MM.1S (cell line): ENCODE data around the gene FMN1.

ENCODE experiments used
- DNase-seq: peaks from one replicate; pipeline ENCODE4 v3.0.0-alpha.2; 2015
- H2AFZ ChIP-seq: fragments of 300-600 bp; sonication (generic); 2 replicates; pipeline ENCODE4 v1.6.0; 2016; ENCODE audit warnings: antibody characterized with exemption, low read length
- H3F3A ChIP-seq: fragments of 300-600 bp; sonication (generic); 2 replicates; pipeline ENCODE4 v1.6.1; 2016; ENCODE audit warnings: mild to moderate bottlenecking, antibody characterized with exemption, low read length, moderate library complexity, mixed read lengths; ENCODE audit not compliant: insufficient read depth
- H3K27ac ChIP-seq: fragments of 300-600 bp; sonication (generic); 2 replicates; pipeline ENCODE4 v1.5.1; 2016; ENCODE audit warnings: mild to moderate bottlenecking, low read length
- H3K27me3 ChIP-seq: fragments of 300-600 bp; sonication (generic); replicated peaks from 2 replicates; pipeline ENCODE4 v1.6.0; 2016; ENCODE audit warnings: low read length; ENCODE audit not compliant: insufficient read depth
- H3K36me3 ChIP-seq: fragments of 300-600 bp; sonication (generic); replicated peaks from 2 replicates; pipeline ENCODE4 v1.6.1; 2016; ENCODE audit warnings: mild to moderate bottlenecking, low read length, mixed read lengths; ENCODE audit not compliant: insufficient read depth
- H3K4me1 ChIP-seq: fragments of 300-600 bp; sonication (generic); 2 replicates; pipeline ENCODE4 v1.6.1; 2016; ENCODE audit warnings: low read length, mixed read lengths
- H3K4me2 ChIP-seq: fragments of 300-600 bp; sonication (generic); 2 replicates; pipeline ENCODE4 v1.6.0; 2016; ENCODE audit warnings: low read depth, low read length
- H3K4me3 ChIP-seq: fragments of 300-600 bp; sonication (generic); 2 replicates; pipeline ENCODE4 v1.5.1; 2016; ENCODE audit warnings: low read length, mixed read lengths
- H3K79me2 ChIP-seq: fragments of 300-600 bp; sonication (generic); 2 replicates; pipeline ENCODE4 v1.6.1; 2016; ENCODE audit warnings: mixed run types, low read length, mixed read lengths
- H3K9ac ChIP-seq: fragments of 300-600 bp; sonication (generic); 2 replicates; pipeline ENCODE4 v1.6.1; 2016; ENCODE audit warnings: low read length, mixed read lengths
- H3K9me2 ChIP-seq: fragments of 300-600 bp; sonication (generic); replicated peaks from 2 replicates; pipeline ENCODE4 v1.6.1; 2016; ENCODE audit warnings: mild to moderate bottlenecking, low read length, mixed read lengths; ENCODE audit not compliant: insufficient read depth
- H3K9me3 ChIP-seq: fragments of 300-600 bp; sonication (generic); replicated peaks from 2 replicates; pipeline ENCODE4 v1.6.1; 2016; ENCODE audit warnings: mild to moderate bottlenecking, low read length, mixed read lengths; ENCODE audit not compliant: insufficient read depth
- H4K20me1 ChIP-seq: fragments of 300-600 bp; sonication (generic); 2 replicates; pipeline ENCODE4 v1.6.1; 2016; ENCODE audit warnings: mild to moderate bottlenecking, low read length, moderate library complexity, mixed read lengths; ENCODE audit not compliant: insufficient read depth
- EZH2 ChIP-seq: fragments of 300-600 bp; sonication (generic); optimal IDR thresholded peaks from 2 replicates; pipeline ENCODE3; 2017; ENCODE audit warnings: low read depth, mild to moderate bottlenecking, antibody characterized with exemption, low read length, mixed read lengths
- EZH2phosphoT487 ChIP-seq: fragments of 300-600 bp; sonication (generic); IDR thresholded peaks from 2 replicates; pipeline ENCODE4 v1.6.1; 2018; ENCODE audit warnings: antibody characterized with exemption, low read length
- TF ChIP-seq, protein P1 (sequence below): fragments of 300-600 bp; sonication (generic); IDR thresholded peaks from 2 replicates; pipeline ENCODE4 v1.5.1; 2016; ENCODE audit warnings: antibody characterized with exemption, low read length, mixed read lengths

FMN1 gene

GRCh38 chr15:32908135-32908801 is 286.2 kb downstream of the FMN1 start:
- no peaks in the 10 kb centered on the region for H3K9me3 ChIP-seq
- no peaks in the 10 kb centered on the region for H3K9me2 ChIP-seq
- H3K4me3 ChIP-seq: peak overlapping the region; percentile 8; the same call in 1 of the 2 replicates
- TF ChIP-seq, protein P1, sequence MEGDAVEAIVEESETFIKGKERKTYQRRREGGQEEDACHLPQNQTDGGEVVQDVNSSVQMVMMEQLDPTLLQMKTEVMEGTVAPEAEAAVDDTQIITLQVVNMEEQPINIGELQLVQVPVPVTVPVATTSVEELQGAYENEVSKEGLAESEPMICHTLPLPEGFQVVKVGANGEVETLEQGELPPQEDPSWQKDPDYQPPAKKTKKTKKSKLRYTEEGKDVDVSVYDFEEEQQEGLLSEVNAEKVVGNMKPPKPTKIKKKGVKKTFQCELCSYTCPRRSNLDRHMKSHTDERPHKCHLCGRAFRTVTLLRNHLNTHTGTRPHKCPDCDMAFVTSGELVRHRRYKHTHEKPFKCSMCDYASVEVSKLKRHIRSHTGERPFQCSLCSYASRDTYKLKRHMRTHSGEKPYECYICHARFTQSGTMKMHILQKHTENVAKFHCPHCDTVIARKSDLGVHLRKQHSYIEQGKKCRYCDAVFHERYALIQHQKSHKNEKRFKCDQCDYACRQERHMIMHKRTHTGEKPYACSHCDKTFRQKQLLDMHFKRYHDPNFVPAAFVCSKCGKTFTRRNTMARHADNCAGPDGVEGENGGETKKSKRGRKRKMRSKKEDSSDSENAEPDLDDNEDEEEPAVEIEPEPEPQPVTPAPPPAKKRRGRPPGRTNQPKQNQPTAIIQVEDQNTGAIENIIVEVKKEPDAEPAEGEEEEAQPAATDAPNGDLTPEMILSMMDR: no peak
- H3K36me3 ChIP-seq: no peaks in the 10 kb centered on the region
- peak; percentile 63 for DNase-seq
- H4K20me1 ChIP-seq: no peaks in the 10 kb centered on the region
- no peak overlapping the region for H2AFZ ChIP-seq
- H3K4me2 ChIP-seq: peak overlapping the region; percentile 50; the same call in 1 of the 2 replicates
- peak overlapping the region; percentile 59; the same call in 1 of the 2 replicates for H3K27ac ChIP-seq
- H3K79me2 ChIP-seq: 0 out of 2 replicates have a peak, but pooled peaks cover 5% of the 10 kb centered on the region
- peaks cover 30% of the 10 kb centered on the region for H3K4me1 ChIP-seq
- H3K9ac ChIP-seq: peak overlapping the region; percentile 10; the same call in 1 of the 2 replicates
- peaks cover 11% of the 10 kb centered on the region; the same call in 1 of the 2 replicates for H3F3A ChIP-seq
- H3K27me3 ChIP-seq: no peaks in the 10 kb centered on the region

- Histone ChIP-seq H3K9ac (no peak overlapping the region), H4K20me1 (no peaks in the 10 kb centered on the region), H3K27me3 (no peaks in the 10 kb centered on the region), H3K27ac (no peak overlapping the region), H3K4me3 (no peak overlapping the region), H3K36me3 (0 out of 2 replicates have a peak, but pooled peaks cover 3% of the 10 kb centered on the region), H2AFZ (no peak overlapping the region), H3K9me3 (no peaks in the 10 kb centered on the region), H3K9me2 (no peaks in the 10 kb centered on the region), H3K79me2 (0 out of 2 replicates have a peak, but pooled peaks cover 5% of the 10 kb centered on the region), H3F3A (peaks cover 11% of the 10 kb centered on the region; the same call in 1 of the 2 replicates), H3K4me1 (peaks cover 25% of the 10 kb centered on the region), H3K4me2 (no peak overlapping the region)
- no peak for DNase-seq
- TF ChIP-seq EZH2 (no peak), EZH2phosphoT487 (no peak)
- TF ChIP-seq, protein P1: no peak
Observed at GRCh38 chr15:32905481-32905880, 289.0 kb downstream of the FMN1 start.

DNA sequence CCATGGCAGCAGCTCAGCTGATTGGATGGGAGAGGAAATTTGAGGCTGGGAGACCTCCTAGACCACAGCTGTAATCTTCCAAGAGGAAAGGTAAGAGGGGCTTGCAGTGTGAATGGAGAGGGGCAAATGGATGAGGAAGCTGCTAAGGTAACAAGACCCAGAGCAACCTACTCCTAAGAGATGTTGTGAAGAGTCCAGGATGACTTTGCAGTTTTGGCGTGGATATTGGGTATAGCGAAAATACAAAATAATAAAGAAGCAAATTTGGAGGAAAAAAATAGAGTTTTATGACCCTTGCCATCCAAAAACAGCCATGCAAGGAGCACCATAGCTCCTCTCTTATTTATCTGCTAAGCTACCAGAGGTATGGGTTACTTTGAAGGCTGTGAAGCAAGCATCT is 290.1 kb downstream of the FMN1 start:
- no peak for DNase-seq
- TF ChIP-seq EZH2phosphoT487 (no peak), EZH2 (no peak)
- TF ChIP-seq, protein P1: no peak
- Histone ChIP-seq H3K36me3 (0 out of 2 replicates have a peak, but pooled peaks cover 3% of the 10 kb centered on the region), H3K9me3 (no peaks in the 10 kb centered on the region), H3K4me2 (no peak overlapping the region), H4K20me1 (no peaks in the 10 kb centered on the region), H3F3A (peaks cover 11% of the 10 kb centered on the region; the same call in 1 of the 2 replicates), H3K9me2 (no peaks in the 10 kb centered on the region), H3K27me3 (no peaks in the 10 kb centered on the region), H3K79me2 (0 out of 2 replicates have a peak, but pooled peaks cover 5% of the 10 kb centered on the region), H2AFZ (no peak overlapping the region), H3K27ac (no peak overlapping the region), H3K9ac (no peak overlapping the region), H3K4me1 (peaks cover 19% of the 10 kb centered on the region), H3K4me3 (no peak overlapping the region)
